Urinary bladder (tissue), 4 donors: ENCODE results near the gene ANKS1B. TPM values are rescaled to one million over a fixed set of nuclear protein-coding genes. Genes with fewer than 3 reads are reported as not detected.

Source experiments
- DNase-seq: peaks from one replicate; pipeline ENCODE4 v3.0.0-alpha.2; 2015; ENCODE audit errors: extremely low spot score
- H3K27ac ChIP-seq: one replicate; pipeline ENCODE4 v1.5.1; 2013; ENCODE audit warnings: low read depth, mild to moderate bottlenecking, moderate library complexity
- H3K36me3 ChIP-seq: one replicate; pipeline ENCODE4 v1.6.1; 2013; ENCODE audit warnings: mild to moderate bottlenecking, moderate library complexity; ENCODE audit not compliant: insufficient read depth
- H3K4me1 ChIP-seq: one replicate; pipeline ENCODE4 v1.6.1; 2013; ENCODE audit warnings: mild to moderate bottlenecking, moderate library complexity; ENCODE audit not compliant: insufficient read depth
- H3K4me3 ChIP-seq: one replicate; pipeline ENCODE4 v1.5.1; 2013; ENCODE audit warnings: low read depth, low read length
- WGBS: extraction: QIAGEN DNeasy Blood & Tissue Kit; methylation state at CpG from one replicate; pipeline ENCODE4 v1.1.7; 2013; 5-methylcytosine and 5-hydroxymethylcytosine counted together
- polyA plus RNA-seq: library from polyadenylated mRNA; stranded (reverse); fragments of 200-250 nt; gene quantifications from one replicate; pipeline ENCODE4 v1.2.3, GENCODE V29; 2013
- total RNA-seq: library from RNA; depleted of rRNA; stranded (reverse); fragments of >200 nt; gene quantifications from one replicate; pipeline ENCODE4 v1.2.3, GENCODE V29; 2014
- donor health status: healthy with polysubstance abuse.
- donor health status: healthy.

The ANKS1B gene
- total and polyA plus RNA-seq, 2 donors: 4.9 to 43.7 TPM

DNA sequence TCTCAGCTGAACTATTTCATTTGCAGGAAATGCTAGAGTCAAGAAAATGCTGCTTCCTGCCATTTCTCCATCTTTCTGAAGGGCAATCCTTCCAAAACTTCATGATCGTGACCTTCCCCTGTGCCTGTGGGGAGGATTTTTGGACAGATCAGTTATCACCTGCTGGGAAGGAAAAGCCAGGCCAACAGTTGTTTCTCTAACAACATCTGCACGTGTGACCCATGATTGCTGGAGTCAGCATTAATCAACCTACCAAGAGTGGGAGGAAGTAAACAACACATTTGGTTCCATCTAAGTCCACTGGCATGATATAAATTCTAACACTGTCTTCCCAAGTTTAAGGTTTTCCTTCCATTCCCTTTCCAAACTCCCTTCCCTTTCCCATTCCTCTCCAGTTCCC, 1167.0 kb downstream of the ANKS1B start:
- H3K4me3 ChIP-seq: no peak overlapping the region
- no peak overlapping the region for H3K27ac ChIP-seq
- H3K36me3 ChIP-seq: no peaks in the 10 kb centered on the region
- WGBS: 63% methylated on average over 2 of the region's 2 CpGs
- H3K4me1 ChIP-seq: no peaks in the 10 kb centered on the region
- no peak for DNase-seq

DNA sequence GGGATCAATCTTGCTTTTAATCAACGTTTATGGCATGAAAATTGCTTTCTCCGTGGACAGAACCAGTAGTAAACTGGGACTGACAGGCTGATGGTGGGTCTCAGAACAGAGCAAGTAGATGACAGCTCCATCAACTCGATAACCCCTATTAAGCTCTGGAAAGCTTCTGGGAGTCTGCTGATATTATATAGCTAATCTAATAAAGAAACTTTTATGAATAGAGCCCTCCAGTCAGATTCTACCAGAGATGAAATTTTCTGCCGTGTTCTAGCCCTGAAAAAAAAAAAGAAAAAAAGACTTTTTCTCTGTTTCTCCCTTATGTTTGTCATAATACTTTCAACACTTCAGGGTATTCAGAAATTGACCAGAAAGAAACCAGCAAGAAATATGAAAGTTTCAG, 1168.0 kb downstream of the ANKS1B start:
- DNase-seq: no peak
- no peak overlapping the region for H3K27ac ChIP-seq
- no peak overlapping the region for H3K4me3 ChIP-seq
- WGBS: 80% methylated on average over 4 of the region's 4 CpGs
- H3K4me1 ChIP-seq: no peaks in the 10 kb centered on the region
- H3K36me3 ChIP-seq: no peaks in the 10 kb centered on the region

DNA sequence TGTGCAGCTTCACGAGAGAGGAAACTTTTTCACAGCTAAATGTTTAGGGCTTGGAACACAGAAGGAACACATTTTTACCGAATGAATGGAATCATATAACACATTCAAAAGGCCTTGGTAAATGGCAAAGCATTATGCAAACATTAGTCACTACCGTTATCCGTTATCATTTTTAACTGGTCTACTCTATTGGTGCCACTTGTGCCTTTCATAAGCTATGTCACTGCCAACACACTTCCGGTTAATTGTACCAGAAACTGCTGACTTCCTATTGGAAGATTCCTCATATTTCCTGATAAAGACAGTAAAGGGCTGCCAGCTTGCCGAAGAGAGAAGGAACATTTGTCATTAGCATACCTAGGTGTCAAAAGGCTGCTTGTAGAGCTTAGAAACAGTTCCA, 1170.5 kb downstream of the ANKS1B start:
- H3K4me3 ChIP-seq: no peak overlapping the region
- no peak for DNase-seq
- H3K36me3 ChIP-seq: no peaks in the 10 kb centered on the region
- WGBS: 80% methylated on average over 6 of the region's 6 CpGs
- H3K27ac ChIP-seq: no peak overlapping the region
- no peaks in the 10 kb centered on the region for H3K4me1 ChIP-seq

DNA sequence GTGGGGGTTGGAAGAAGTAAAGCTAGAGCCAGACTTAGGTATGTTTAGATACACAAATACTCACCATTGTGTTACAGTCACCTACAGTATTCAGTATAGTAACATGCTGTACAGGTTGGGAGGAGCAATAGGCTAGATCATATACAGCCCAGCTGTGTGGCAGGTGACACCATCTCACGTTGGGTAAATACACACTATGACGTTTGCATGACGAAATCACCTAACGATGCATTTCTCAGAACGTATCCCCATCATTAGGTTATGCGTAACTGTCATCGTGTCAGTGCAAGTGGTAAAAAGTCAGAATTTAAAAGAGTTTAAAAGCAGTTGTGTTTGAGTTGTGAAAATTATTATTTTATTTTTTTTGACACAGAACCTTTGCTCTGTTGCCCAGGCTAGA, 1172.5 kb downstream of the ANKS1B start:
- Histone ChIP-seq H3K4me1 (no peaks in the 10 kb centered on the region), H3K27ac (no peak overlapping the region), H3K4me3 (no peak overlapping the region), H3K36me3 (no peaks in the 10 kb centered on the region)
- 90% methylated on average over 7 of the region's 7 CpGs for WGBS
- DNase-seq: no peak

DNA sequence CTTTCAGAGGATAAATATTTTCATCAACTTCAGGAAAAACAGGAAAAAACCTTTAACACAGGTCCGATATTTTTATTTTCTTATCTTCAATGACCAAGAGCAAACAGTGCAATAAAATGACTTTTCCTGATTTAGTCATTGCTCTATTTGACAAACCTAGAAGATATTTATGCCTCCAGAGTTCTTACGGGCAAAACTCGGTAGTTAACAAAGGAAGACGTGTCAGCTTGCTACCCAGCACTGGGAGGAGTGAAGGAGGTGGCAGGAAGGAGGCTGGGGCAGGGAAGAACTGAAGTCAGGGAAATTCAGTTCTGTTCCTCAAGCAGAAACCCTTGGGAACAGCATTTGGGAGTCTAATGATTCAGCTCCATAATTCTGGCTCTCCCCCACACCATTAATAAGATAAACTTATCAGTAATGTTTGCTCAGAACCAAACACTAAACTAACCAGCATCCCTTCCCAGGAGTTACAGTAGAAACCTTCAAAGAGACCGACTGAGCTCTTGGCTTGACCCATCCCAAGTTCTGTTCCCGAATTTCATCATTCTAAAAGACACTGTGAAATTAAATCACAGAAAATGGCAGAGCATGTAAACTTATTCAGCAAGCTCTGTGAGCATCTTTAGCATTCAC, 1176.4 kb downstream of the ANKS1B start:
- DNase-seq: no peak
- no peaks in the 10 kb centered on the region for H3K36me3 ChIP-seq
- no peak overlapping the region for H3K4me3 ChIP-seq
- H3K4me1 ChIP-seq: no peaks in the 10 kb centered on the region
- WGBS: 35% methylated on average over 6 of the region's 6 CpGs
- no peak overlapping the region for H3K27ac ChIP-seq

DNA sequence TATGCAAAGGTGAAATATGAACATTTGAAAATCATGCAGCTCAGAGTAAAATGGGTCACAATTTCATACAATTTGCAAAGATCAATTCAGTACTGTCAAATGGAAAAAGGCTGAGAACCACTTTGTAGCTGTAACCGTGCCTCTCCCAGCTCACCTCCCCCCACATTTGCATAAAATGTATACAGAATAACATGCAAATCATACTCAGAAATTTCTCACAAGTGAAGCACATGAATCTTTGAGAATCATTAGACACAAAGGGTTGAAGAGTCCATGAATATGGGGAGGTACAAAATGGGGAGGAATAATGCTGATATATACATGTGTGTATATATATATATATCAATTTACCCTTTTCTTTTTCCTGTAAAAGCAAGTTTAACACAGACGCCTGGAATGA, 1177.5 kb downstream of the ANKS1B start:
- no peaks in the 10 kb centered on the region for H3K4me1 ChIP-seq
- 70% methylated on average over 2 of the region's 2 CpGs for WGBS

DNA sequence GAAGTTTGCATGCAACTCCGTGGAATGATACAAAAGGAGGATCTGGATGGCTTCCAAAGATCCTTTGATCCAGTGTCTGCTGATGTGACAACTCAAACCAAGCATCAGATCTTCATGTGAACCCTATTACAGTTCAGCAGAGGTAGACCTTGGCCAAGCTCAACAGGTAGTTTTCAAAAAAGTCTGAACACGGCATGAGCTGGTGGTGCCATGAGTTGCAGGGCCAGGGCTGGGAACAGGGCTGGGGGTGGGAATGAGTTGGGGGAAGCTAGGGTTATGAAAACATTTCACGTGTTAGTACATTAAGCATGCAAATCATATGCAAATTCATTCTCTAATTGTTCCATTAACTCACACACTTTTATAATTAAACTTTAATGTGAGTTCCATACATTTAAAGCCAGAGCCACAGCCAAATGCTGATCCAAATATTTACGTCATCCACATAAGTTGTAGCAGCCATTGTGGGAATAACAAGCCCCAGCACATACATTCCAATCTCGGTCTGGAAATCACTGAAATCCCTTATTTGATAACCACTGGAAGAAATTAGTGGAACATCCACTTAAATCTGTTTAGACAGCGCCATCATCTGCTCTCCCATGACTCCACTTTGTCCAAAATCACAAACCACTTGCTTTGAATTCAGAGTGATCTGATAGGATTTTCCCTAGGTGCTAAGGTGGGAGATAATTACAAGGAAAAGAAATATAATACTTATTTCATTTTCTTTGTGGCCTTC, 1181.1 kb downstream of the ANKS1B start:
- Histone ChIP-seq H3K36me3 (no peaks in the 10 kb centered on the region), H3K4me3 (no peak overlapping the region), H3K27ac (no peak overlapping the region), H3K4me1 (no peaks in the 10 kb centered on the region)
- 77% methylated on average over 6 of the region's 6 CpGs for WGBS
- DNase-seq: no peak

More for the DNA sequence above, 1177.5 kb downstream of the ANKS1B start:
- Histone ChIP-seq H3K27ac (no peak overlapping the region), H3K4me3 (no peak overlapping the region), H3K36me3 (no peaks in the 10 kb centered on the region)
- no peak for DNase-seq

DNA sequence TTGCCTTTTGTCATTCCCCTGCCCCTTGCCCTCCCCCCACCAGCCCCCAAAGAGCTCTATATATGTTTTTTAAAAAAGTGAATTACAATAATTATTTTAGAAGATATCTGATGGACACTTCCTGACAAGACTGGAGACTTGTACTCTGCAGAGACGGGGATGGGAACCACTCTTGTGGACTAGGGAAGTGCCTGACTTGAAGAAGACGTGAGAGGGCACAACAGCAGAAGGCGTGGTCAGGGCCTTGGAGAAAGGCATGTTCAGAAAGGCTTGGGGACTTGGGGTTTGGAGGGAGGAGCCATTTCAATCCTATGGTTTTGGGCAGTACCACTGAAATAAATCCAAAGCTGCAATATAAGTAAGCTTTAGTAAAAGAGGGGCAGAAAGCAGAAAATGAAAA, 1184.9 kb downstream of the ANKS1B start:
- DNase-seq: no peak
- 88% methylated on average over 3 of the region's 3 CpGs for WGBS
- Histone ChIP-seq H3K4me1 (no peaks in the 10 kb centered on the region), H3K36me3 (no peaks in the 10 kb centered on the region), H3K4me3 (no peak overlapping the region), H3K27ac (no peak overlapping the region)

DNA sequence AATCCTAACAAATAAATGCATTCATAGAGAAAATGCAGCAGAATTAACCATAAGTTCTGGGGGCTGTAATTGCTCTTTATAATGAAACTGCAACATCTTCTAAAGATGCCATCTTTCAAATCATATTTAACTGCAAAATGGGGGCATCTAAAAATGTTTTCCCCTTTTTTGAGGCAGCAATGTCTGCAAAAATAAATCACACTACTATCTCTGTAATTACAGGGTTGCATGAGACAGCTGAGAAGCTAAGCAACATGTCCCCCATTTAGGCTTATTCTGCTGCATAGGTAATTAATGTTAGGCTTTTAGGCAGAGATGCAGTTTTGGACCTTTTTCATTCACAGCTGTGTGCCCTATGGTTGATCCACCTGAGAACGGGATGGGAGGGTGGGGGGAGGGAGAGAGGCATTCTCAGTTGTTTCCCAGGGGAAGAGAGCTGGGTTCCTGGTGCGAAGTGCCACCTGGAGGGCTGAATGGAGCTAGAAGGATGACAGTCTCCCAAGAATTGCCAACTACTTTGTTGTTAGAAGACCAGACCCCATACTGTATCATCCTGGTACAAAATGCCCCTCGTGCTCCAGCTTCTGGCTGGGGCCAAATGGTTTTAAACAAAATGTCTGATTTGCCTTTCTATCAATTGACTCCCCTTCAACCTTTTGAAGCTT, 1185.5 kb downstream of the ANKS1B start:
- DNase-seq: no peak
- no peak overlapping the region for H3K4me3 ChIP-seq
- WGBS: 67% methylated on average over 3 of the region's 3 CpGs

DNA sequence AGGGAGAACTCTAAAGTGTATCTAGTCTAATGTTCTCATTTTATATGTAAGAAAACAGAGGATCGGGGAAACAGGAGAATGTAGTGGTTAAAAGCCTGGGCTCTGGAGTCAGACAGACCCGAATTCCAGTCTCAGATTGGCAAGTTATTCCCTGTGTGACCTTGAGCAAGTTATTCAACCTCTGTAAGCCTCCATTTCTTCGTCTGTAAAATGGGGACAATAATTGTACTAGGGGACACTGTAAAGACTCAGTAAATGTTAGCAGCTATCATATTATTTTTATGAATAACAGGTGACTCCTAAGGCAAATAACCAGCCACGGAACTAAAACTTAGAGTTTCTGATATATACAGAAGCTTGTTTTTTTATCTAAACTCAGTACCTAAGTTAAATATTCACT, 1187.5 kb downstream of the ANKS1B start:
- 89% methylated on average over 4 of the region's 4 CpGs for WGBS
- no peaks in the 10 kb centered on the region for H3K36me3 ChIP-seq
- no peak overlapping the region for H3K27ac ChIP-seq

More for the DNA sequence above, 1185.5 kb downstream of the ANKS1B start:
- no peaks in the 10 kb centered on the region for H3K4me1 ChIP-seq
- H3K36me3 ChIP-seq: no peaks in the 10 kb centered on the region
- H3K27ac ChIP-seq: no peak overlapping the region

DNA sequence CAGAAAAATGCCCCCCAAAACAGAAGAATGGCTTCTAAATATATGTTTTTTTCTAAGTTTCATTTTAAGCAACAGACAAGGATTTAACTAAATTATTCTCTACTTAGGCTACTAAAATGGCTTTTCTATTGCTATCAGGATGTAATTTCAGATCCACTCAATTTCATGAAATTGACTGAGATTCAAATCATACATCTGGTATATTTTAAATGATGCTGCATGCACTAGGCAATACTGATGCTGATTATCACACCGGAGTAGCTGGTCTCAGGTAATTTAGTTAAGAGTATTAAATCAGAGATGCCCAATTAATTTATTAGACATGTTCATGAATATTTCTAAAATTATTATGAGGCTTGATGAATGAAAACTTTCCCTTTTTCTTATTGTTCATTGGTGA, 1188.0 kb downstream of the ANKS1B start:
- 98% methylated on average over 1 of the region's 1 CpG for WGBS
- Histone ChIP-seq H3K36me3 (no peaks in the 10 kb centered on the region), H3K27ac (no peak overlapping the region), H3K4me1 (no peaks in the 10 kb centered on the region), H3K4me3 (no peak overlapping the region)
- no peak for DNase-seq

More for the DNA sequence above, 1187.5 kb downstream of the ANKS1B start:
- H3K4me3 ChIP-seq: no peak overlapping the region
- no peaks in the 10 kb centered on the region for H3K4me1 ChIP-seq
- no peak for DNase-seq

DNA sequence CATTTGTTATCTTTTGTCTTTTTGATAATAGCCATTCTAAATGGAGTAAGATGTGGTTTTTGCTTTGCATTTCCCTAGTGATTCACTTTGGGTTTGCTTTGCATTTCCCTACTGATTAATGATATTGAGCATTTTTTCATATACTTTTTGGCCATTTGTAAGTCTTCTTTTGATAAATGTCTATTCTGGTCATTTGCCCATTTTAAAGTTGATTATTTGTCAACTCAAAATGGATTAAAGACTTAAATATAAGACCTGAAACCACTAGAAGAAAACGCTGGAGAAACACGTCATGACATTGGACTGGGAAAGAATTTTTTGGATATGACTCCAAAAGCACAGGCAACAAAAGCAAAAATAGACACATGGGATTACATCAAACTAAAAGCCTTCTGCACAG, 1191.6 kb downstream of the ANKS1B start:
- DNase-seq: no peak
- Histone ChIP-seq H3K4me1 (no peaks in the 10 kb centered on the region), H3K27ac (no peak overlapping the region), H3K36me3 (no peaks in the 10 kb centered on the region), H3K4me3 (no peak overlapping the region)
- WGBS: 68% methylated on average over 2 of the region's 2 CpGs

DNA sequence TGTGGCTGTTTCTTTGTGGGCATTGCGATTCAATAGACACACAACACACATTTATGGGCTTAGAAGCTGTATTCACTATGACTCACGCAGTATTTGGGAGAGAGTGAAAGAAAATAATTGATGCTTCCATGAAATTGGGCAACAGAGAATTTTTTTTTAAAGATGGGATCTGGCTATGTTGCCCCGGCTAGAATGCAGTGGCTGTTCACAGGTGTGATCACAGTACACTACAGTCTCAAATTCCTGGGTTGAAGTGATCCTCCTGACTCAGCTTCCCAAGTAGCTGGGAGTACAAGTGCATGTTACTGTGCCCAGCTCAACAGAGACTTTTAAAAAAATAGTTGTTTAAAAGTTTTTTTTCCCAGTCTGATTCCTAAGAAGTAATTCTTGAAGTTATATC, 1193.3 kb downstream of the ANKS1B start:
- no peak for DNase-seq
- Histone ChIP-seq H3K27ac (no peak overlapping the region), H3K4me1 (no peaks in the 10 kb centered on the region), H3K4me3 (no peak overlapping the region), H3K36me3 (no peaks in the 10 kb centered on the region)
- WGBS: 97% methylated on average over 3 of the region's 3 CpGs

DNA sequence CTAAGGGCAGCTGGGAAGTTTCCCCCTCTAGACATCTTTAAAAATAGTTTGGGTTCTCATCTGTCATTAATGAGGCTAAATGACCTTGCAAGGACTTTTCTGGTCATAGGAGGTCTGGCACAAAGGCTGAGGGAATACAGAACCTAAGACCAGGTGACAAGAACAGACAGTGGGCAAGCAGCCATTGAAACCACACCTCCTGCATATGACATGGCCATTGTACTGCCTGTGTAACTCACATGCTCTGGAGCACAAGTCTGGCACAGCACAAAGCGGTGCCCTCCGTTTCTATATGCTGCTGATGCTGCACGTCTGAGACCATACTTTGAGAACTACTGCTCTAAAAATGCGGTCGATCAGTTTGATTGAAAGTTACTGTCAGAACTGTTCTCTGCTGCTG, 1196.3 kb downstream of the ANKS1B start:
- no peak overlapping the region for H3K4me3 ChIP-seq
- H3K36me3 ChIP-seq: no peaks in the 10 kb centered on the region
- DNase-seq: no peak
- H3K27ac ChIP-seq: no peak overlapping the region
- 83% methylated on average over 5 of the region's 5 CpGs for WGBS
- H3K4me1 ChIP-seq: no peaks in the 10 kb centered on the region
